ENCODE data around the gene VSIG1. TPM values are rescaled to one million over a fixed set of nuclear protein-coding genes. Genes with fewer than 3 reads are reported as not detected.

The VSIG1 gene
- total and polyA plus RNA-seq, 12 donors = 0.03 to 0.46 (median 0.12) TPM; not detected in 8

DNA sequence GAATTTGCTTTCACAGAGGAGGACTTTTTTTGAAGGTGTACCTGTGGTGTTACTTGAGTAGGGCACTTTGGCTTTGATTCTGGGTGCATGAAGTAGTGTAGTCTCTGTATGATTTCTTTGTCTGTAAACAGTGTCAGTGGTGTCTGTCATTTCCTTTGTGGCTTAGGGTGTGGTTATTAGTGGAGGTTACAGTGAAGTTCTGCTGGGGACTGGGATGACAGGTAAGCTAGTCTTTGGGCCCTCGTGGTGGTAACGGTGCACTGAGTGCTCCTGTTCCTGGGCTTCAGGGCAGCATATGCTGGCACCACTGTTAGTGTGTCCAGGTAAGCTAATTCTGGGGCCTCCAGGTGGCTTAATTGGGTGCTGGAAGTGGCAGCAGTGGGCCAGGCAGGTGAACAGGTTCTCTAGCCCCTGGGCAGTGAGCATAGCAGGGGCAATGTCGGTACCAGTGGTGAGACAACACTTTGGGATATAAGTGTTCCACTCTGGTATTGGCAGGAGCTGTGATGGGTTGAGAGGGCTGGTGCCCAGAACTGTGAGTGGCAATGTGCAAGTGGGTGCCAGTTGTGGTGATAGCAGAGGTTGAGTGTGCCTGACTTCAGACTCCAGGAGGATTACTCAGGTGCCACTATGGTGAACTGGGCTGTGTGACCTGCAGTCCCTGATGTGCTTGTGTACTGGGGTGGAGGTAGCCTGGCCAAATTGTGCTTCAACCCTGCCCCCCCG lies 26.0 kb upstream of the VSIG1 start:
- Histone ChIP-seq H3K36me3 (no peaks in the 10 kb centered on the region), H3K4me3 (peak overlapping the region in 1 of 10 donors; percentile 16), H3K27me3 (peaks cover 0 to 25% (median 0%) of the 10 kb centered on the region in 7 donors), H3K27ac (peak overlapping the region in 1 of 10 donors; percentile 14), H3K9me3 (peaks cover 0 to 6% (median 0%) of the 10 kb centered on the region in 11 donors), H3K4me1 (no peaks in the 10 kb centered on the region)
- intact Hi-C loops (cut with DNase I) = no loop called here
- DNase-seq = no peak
- peak in 1 of 8 donors; percentile 69 for ATAC-seq
- TF ChIP-seq, protein P1, sequence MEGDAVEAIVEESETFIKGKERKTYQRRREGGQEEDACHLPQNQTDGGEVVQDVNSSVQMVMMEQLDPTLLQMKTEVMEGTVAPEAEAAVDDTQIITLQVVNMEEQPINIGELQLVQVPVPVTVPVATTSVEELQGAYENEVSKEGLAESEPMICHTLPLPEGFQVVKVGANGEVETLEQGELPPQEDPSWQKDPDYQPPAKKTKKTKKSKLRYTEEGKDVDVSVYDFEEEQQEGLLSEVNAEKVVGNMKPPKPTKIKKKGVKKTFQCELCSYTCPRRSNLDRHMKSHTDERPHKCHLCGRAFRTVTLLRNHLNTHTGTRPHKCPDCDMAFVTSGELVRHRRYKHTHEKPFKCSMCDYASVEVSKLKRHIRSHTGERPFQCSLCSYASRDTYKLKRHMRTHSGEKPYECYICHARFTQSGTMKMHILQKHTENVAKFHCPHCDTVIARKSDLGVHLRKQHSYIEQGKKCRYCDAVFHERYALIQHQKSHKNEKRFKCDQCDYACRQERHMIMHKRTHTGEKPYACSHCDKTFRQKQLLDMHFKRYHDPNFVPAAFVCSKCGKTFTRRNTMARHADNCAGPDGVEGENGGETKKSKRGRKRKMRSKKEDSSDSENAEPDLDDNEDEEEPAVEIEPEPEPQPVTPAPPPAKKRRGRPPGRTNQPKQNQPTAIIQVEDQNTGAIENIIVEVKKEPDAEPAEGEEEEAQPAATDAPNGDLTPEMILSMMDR (IDR thresholded peaks at IDR 0.05) = no peak
- WGBS, 2 donors = 82 to 83% methylated on average over 4 of the region's 4 CpGs

DNA sequence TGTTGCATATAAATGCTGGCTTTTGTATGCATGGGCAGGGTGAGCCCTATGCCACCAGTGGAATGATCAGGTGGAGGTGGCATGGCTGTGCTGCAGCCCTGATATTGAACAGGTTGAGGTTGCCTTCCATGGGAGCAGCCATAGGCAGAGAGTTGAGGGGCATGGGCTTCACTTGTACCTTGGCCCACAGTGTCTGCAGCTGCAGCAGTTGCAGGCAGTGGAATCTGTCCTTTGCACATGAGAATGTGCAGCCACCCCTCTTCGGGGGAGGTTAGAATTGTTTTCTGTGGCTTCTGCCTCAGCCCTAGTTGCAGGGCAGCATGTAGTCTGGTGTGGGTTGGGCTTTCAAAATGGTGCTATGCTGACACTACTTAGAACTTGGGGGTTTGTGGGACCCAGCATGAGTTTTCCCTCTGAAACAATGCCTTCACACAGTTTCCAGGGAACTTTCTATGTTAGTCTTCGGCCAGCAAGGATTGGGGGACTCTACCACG lies 25.4 kb upstream of the VSIG1 start:
- H3K9me3 ChIP-seq = peaks cover 0 to under 1% (median 0%) of the 10 kb centered on the region in 11 donors
- peak overlapping the region in 1 of 10 donors; percentile 16 for H3K4me3 ChIP-seq
- H3K36me3 ChIP-seq = no peaks in the 10 kb centered on the region
- TF ChIP-seq, protein P1 (IDR thresholded peaks at IDR 0.05) = no peak
- no peaks in the 10 kb centered on the region for H3K4me1 ChIP-seq
- ATAC-seq = no peak
- 68 to 69% methylated on average over 2 to 3 of the region's 3 CpGs for WGBS, 2 donors
- DNase-seq = no peak
- H3K27ac ChIP-seq = no peak overlapping the region
- intact Hi-C loops (cut with DNase I) = no loop called here
- H3K27me3 ChIP-seq = peaks cover 0 to 31% (median 0%) of the 10 kb centered on the region in 7 donors

GRCh38 chrX:108020631-108021030 lies 24.2 kb upstream of the VSIG1 start:
- WGBS, 2 donors = 36 to 39% methylated on average over 2 of the region's 2 CpGs

GRCh38 chrX:108022491-108023089 lies 22.3 kb upstream of the VSIG1 start:
- H3K4me1 ChIP-seq = no peaks in the 10 kb centered on the region
- TF ChIP-seq, protein P1 (IDR thresholded peaks at IDR 0.05) = no peak
- no peak overlapping the region for H3K4me3 ChIP-seq
- ATAC-seq = no peak
- no peak for DNase-seq
- no peaks in the 10 kb centered on the region for H3K9me3 ChIP-seq
- no peak overlapping the region for H3K27ac ChIP-seq
- no peaks in the 10 kb centered on the region for H3K36me3 ChIP-seq
- H3K27me3 ChIP-seq = peaks cover 0 to 55% (median 0%) of the 10 kb centered on the region in 7 donors
- intact Hi-C loops (cut with DNase I) = loop anchor here in 5 of 10 donors (5.0 to 10.0 kb wide), 4 partner anchors 50 to 115 kb away; no protein-coding TSS in a partner anchor
- WGBS, 2 donors = 73 to 100% methylated on average over 1 of the region's 1 CpG

More at GRCh38 chrX:108020631-108021030, 24.2 kb upstream of the VSIG1 start:
- Histone ChIP-seq H3K4me1 (no peaks in the 10 kb centered on the region), H3K9me3 (no peaks in the 10 kb centered on the region), H3K36me3 (no peaks in the 10 kb centered on the region), H3K4me3 (no peak overlapping the region), H3K27me3 (peaks cover 0 to 36% (median 0%) of the 10 kb centered on the region in 7 donors), H3K27ac (no peak overlapping the region)
- DNase-seq (no peak), ATAC-seq (no peak)
- intact Hi-C loops (cut with DNase I) = loop anchor here in 6 of 10 donors (2.0 to 10.0 kb wide), 5 partner anchors 52 to 118 kb away; no protein-coding TSS in a partner anchor
- TF ChIP-seq, protein P1 (IDR thresholded peaks at IDR 0.05) = peak; percentile 10 to 54 (median 47)

Data from heart right ventricle (tissue), 16 donors.